Lung microvascular endothelial cell (primary cell): ENCODE results near the gene NUP210L. TPM values are rescaled to one million over a fixed set of nuclear protein-coding genes. Genes with fewer than 3 reads are reported as not detected.

Experiments used
- DNase-seq, 2 donors: peaks; one replicate each; pipeline versions ENCODE4 v3.0.0 to v3.0.0-alpha.2; 2010; ENCODE audit warnings: low read depth in 2 of 2
- total RNA-seq: library from RNA; depleted of rRNA; stranded (reverse); fragments of >200 nt; gene quantifications from 2 replicates; pipeline ENCODE4 v1.2.1, GENCODE V29; 2014

NUP210L gene
- total RNA-seq, 1 donor from 2014 or later = 0.20 TPM

- DNase-seq = peak; percentile 98 to 99
These were observed 187.5 kb downstream of the NUP210L start, which contains the start of gene CREB3L4 for GRCh38 chr1:153967107-153967999. Gene CREB3L4 (plus strand): TSS chr1:153967902. CDS start chr1:153968526, 624 bp downstream.

GRCh38 chr1:153963850-153964331 is 191.0 kb downstream of the NUP210L start:
- peak; percentile 30 to 36 for DNase-seq

GRCh38 chr1:153963030-153963849 is 191.6 kb downstream of the NUP210L start, which contains the start of gene SLC39A1:
Gene SLC39A1 (minus strand): TSS chr1:153963537. CDS start chr1:153962715, 822 bp downstream.
- peak; percentile 97 to 98 for DNase-seq

- DNase-seq = peak; percentile 56 to 57
These were observed 192.5 kb downstream of the NUP210L start for GRCh38 chr1:153962088-153963029.

- peak in 1 of 2 donors; percentile 74 for DNase-seq
These were observed 193.5 kb downstream of the NUP210L start for GRCh38 chr1:153961421-153961820.

GRCh38 chr1:153960206-153960605 is 194.7 kb downstream of the NUP210L start:
- DNase-seq = no peak

GRCh38 chr1:153959454-153959853 is 195.4 kb downstream of the NUP210L start:
- no peak for DNase-seq

GRCh38 chr1:153958961-153959260 is 196.0 kb downstream of the NUP210L start:
- no peak for DNase-seq

GRCh38 chr1:153958111-153958960 is 196.5 kb downstream of the NUP210L start, which contains the start of gene CRTC2:
Gene CRTC2 (minus strand): TSS chr1:153958612. CDS start chr1:153958497, 115 bp downstream.
- peak; percentile 97 to 98 for DNase-seq

GRCh38 chr1:153957744-153958110 is 197.1 kb downstream of the NUP210L start:
- peak; percentile 16 to 17 for DNase-seq

GRCh38 chr1:153956997-153957715 is 197.7 kb downstream of the NUP210L start:
- no peak for DNase-seq

- DNase-seq = no peak
These were observed 200.0 kb downstream of the NUP210L start for GRCh38 chr1:153954826-153955225.

GRCh38 chr1:153953859-153954365 is 201.0 kb downstream of the NUP210L start:
- DNase-seq = no peak

- no peak for DNase-seq
These were observed 203.1 kb downstream of the NUP210L start for GRCh38 chr1:153951801-153952200.

GRCh38 chr1:153951183-153951582 is 203.7 kb downstream of the NUP210L start:
- DNase-seq = no peak

GRCh38 chr1:153946622-153947241 is 208.1 kb downstream of the NUP210L start, which contains the start of gene DENND4B:
Gene DENND4B (minus strand): TSS chr1:153946718. CDS start chr1:153944374, 2,344 bp downstream.
- peak; percentile 83 to 86 for DNase-seq

GRCh38 chr1:153945795-153946621 is 208.9 kb downstream of the NUP210L start:
- peak; percentile 79 to 82 for DNase-seq
